GM23338 (cell line): ENCODE data around the gene ADORA3. TPM values are rescaled to one million over a fixed set of nuclear protein-coding genes. Genes with fewer than 3 reads are reported as not detected.

Experiments used
- ATAC-seq: fragments of 200-7000 bp; cut with Tn5 transposase; 3 replicates; pipeline ENCODE4 v1.9.1; 2020
- DNase-seq: peaks from one replicate; pipeline ENCODE4 v3.0.0-alpha.2; 2015; ENCODE audit warnings: low spot score
- H2AFZ ChIP-seq: fragments of 200-600 bp; sonication (generic); 2 replicates; pipeline ENCODE4 v1.8.0; 2016; ENCODE audit warnings: antibody characterized with exemption, mild to moderate bottlenecking, moderate library complexity
- H3F3A ChIP-seq: fragments of 200-600 bp; sonication (generic); replicated peaks from 2 replicates; pipeline ENCODE4 v1.8.0; 2017; ENCODE audit warnings: antibody characterized with exemption, mixed run types, low read depth
- H3K27ac ChIP-seq: fragments of 200-600 bp; sonication (generic); 2 replicates; pipeline ENCODE4 v1.6.1; 2016; ENCODE audit warnings: low read depth
- H3K27me3 ChIP-seq: fragments of 200-600 bp; sonication (generic); 2 replicates; pipeline ENCODE4 v1.8.0; 2016; ENCODE audit warnings: mild to moderate bottlenecking, mixed run types, moderate library complexity; ENCODE audit not compliant: insufficient read depth
- H3K36me3 ChIP-seq: fragments of 200-600 bp; sonication (generic); 2 replicates; pipeline ENCODE4 v1.8.0; 2016; ENCODE audit warnings: mild to moderate bottlenecking; ENCODE audit not compliant: insufficient read depth
- H3K4me1 ChIP-seq: fragments of 200-600 bp; sonication (generic); 2 replicates; pipeline ENCODE4 v1.8.0; 2016; ENCODE audit warnings: mild to moderate bottlenecking, moderate library complexity; ENCODE audit not compliant: insufficient read depth
- H3K4me2 ChIP-seq: fragments of 200-600 bp; sonication (generic); 2 replicates; pipeline ENCODE4 v1.7.1; 2017; ENCODE audit warnings: mixed run types
- H3K4me3 ChIP-seq: fragments of 200-600 bp; sonication (generic); 2 replicates; pipeline ENCODE4 v1.6.1; 2016; ENCODE audit warnings: mixed run types
- H3K79me2 ChIP-seq: fragments of 200-600 bp; sonication (generic); replicated peaks from 2 replicates; pipeline ENCODE4 v1.8.0; 2017; ENCODE audit warnings: mild to moderate bottlenecking; ENCODE audit not compliant: insufficient read depth
- H3K9me2 ChIP-seq: fragments of 200-600 bp; sonication (generic); 2 replicates; pipeline ENCODE4 v1.8.0; 2017; ENCODE audit not compliant: insufficient read depth
- H4K20me1 ChIP-seq: fragments of 200-600 bp; sonication (generic); replicated peaks from 2 replicates; pipeline ENCODE4 v1.8.0; 2017; ENCODE audit warnings: mild to moderate bottlenecking; ENCODE audit not compliant: insufficient read depth
- H3K27ac Mint-ChIP-seq: 2 replicates; pipeline ENCODE4 v1.8.0; 2020; ENCODE audit warnings: inconsistent platforms, mild to moderate bottlenecking, moderate library complexity, mixed read lengths
- H3K27me3 Mint-ChIP-seq: 3 replicates; pipeline ENCODE4 v1.8.0; 2022; ENCODE audit warnings: low read depth, mild to moderate bottlenecking, moderate library complexity, mixed read lengths, inconsistent platforms; ENCODE audit not compliant: insufficient read depth, poor library complexity
- H3K36me3 Mint-ChIP-seq: 3 replicates; pipeline ENCODE4 v1.8.0; 2021; ENCODE audit warnings: low read depth, mild to moderate bottlenecking, inconsistent platforms, moderate library complexity, mixed read lengths
- H3K4me1 Mint-ChIP-seq: 3 replicates; pipeline ENCODE4 v1.8.0; 2020; ENCODE audit warnings: mild to moderate bottlenecking, inconsistent platforms, mixed read lengths
- H3K4me3 Mint-ChIP-seq: 3 replicates; pipeline ENCODE4 v1.8.0; 2021; ENCODE audit warnings: moderate library complexity, mild to moderate bottlenecking, inconsistent platforms, mixed read lengths
- H3K9me3 Mint-ChIP-seq: 3 replicates; pipeline ENCODE4 v1.8.0; 2020; ENCODE audit warnings: moderate library complexity, mild to moderate bottlenecking, inconsistent platforms, mixed read lengths
- CREB1 ChIP-seq: fragments of 250-450 bp; sonication (Bioruptor Pico); IDR thresholded peaks from 2 replicates; pipeline ENCODE4 v1.5.0; 2020; ENCODE audit warnings: low read depth, mild to moderate bottlenecking, moderate library complexity
- CTCF ChIP-seq, 2 experiments: fragments of 200-600 bp in 1 of 2; sonication (generic) in 1 of 2; conservative IDR thresholded peaks; 2 replicates each; pipeline versions ENCODE4 v1.5.1 to v1.6.1; 2016 to 2017; ENCODE audit warnings: antibody characterized with exemption in 2 of 2, low read depth in 2 of 2, mild to moderate bottlenecking in 2 of 2, moderate library complexity in 1 of 2
- ETS1 ChIP-seq: IDR thresholded peaks from 2 replicates; pipeline ENCODE4 v1.6.1; 2016; ENCODE audit warnings: antibody characterized with exemption
- EZH2 ChIP-seq: fragments of 200-600 bp; sonication (generic); IDR thresholded peaks from one replicate; pipeline ENCODE4 v1.8.0; 2017; ENCODE audit warnings: antibody characterized with exemption, mild to moderate bottlenecking, low read depth; ENCODE audit not compliant: unreplicated experiment
- EZH2phosphoT487 ChIP-seq: fragments of 200-600 bp; sonication (generic); IDR thresholded peaks from one replicate; pipeline ENCODE4 v1.8.1; 2018; ENCODE audit warnings: antibody characterized with exemption; ENCODE audit not compliant: unreplicated experiment
- POLR2AphosphoS5 ChIP-seq: IDR thresholded peaks from 2 replicates; pipeline ENCODE4 v1.6.1; 2016; ENCODE audit warnings: antibody characterized with exemption, low read depth
- REST ChIP-seq: IDR thresholded peaks from one replicate; pipeline ENCODE4 v1.6.1; 2018; ENCODE audit warnings: antibody characterized with exemption; ENCODE audit not compliant: unreplicated experiment
- STAT1 ChIP-seq: IDR thresholded peaks from one replicate; pipeline ENCODE4 v1.6.1; 2016; ENCODE audit warnings: antibody characterized with exemption; ENCODE audit not compliant: unreplicated experiment
- ZNF114 ChIP-seq: fragments of 250-450 bp; sonication (Bioruptor Pico); IDR thresholded peaks from 2 replicates; pipeline ENCODE4 v1.5.0; 2020; ENCODE audit warnings: mild to moderate bottlenecking, moderate library complexity
- ZNF462 ChIP-seq: fragments of 250-450 bp; sonication (Bioruptor Pico); IDR thresholded peaks from 2 replicates; pipeline ENCODE4 v1.5.0; 2020; ENCODE audit warnings: mild to moderate bottlenecking, moderate library complexity
- polyA plus RNA-seq: library from polyadenylated mRNA; unstranded; fragments of >200 nt; fragmentation: Nextera tagmentation; extraction: Ambion mirVana; gene quantifications from 2 replicates; pipeline ENCODE4 v1.2.1, GENCODE V29; 2016
- total RNA-seq: library from RNA; depleted of rRNA; stranded (reverse); fragments of >200 nt; shearing (Covaris generic); gene quantifications from 2 replicates; pipeline ENCODE4 v1.2.3, GENCODE V29; 2014

ADORA3 gene
- total and polyA plus RNA-seq, 2 experiments from 2014 or later: not detected

- Histone ChIP-seq H2AFZ (no peak overlapping the region), H3K9me2 (no peaks in the 10 kb centered on the region; the same call in 1 of the 2 replicates)
Observed at GRCh38 chr1:111466480-111466879, 37.0 kb downstream of the ADORA3 start.

More at GRCh38 chr1:111466480-111466879, 37.0 kb downstream of the ADORA3 start:
- no peak overlapping the region for H3K4me2 ChIP-seq
- no peaks in the 10 kb centered on the region for H3K4me1 ChIP-seq
- peaks cover 6% of the 10 kb centered on the region; the same call in 2 of the 3 replicates for H3K36me3 Mint-ChIP-seq
- H3K27me3 Mint-ChIP-seq: no peaks in the 10 kb centered on the region
- TF ChIP-seq ZNF114: no peak
- TF ChIP-seq STAT1: no peak
- TF ChIP-seq EZH2: no peak
- no peak for TF ChIP-seq REST
- TF ChIP-seq CREB1: no peak
- TF ChIP-seq ETS1: no peak
- no peak for TF ChIP-seq POLR2AphosphoS5
- TF ChIP-seq ZNF462 (CRISPR knock-in tag): no peak
- TF ChIP-seq CTCF (conservative IDR thresholded peaks at IDR 0.05; ENCODE audit: low read depth in 2 of 2): no peak
- no peak for TF ChIP-seq EZH2phosphoT487
- H3K36me3 ChIP-seq: peaks cover 7% of the 10 kb centered on the region; the same call in 1 of the 2 replicates
- ATAC-seq (no peak), DNase-seq (no peak)
- H3K27me3 ChIP-seq: no peaks in the 10 kb centered on the region
- no peak overlapping the region for H3K27ac Mint-ChIP-seq
- no peaks in the 10 kb centered on the region for H3K9me3 Mint-ChIP-seq
- no peaks in the 10 kb centered on the region for H3K4me1 Mint-ChIP-seq
- no peak overlapping the region for H3K27ac ChIP-seq
- H4K20me1 ChIP-seq: no peaks in the 10 kb centered on the region; the same call in 1 of the 2 replicates
- H3F3A ChIP-seq: no peaks in the 10 kb centered on the region
- no peak overlapping the region for H3K4me3 ChIP-seq
- no peak overlapping the region for H3K4me3 Mint-ChIP-seq
- no peaks in the 10 kb centered on the region for H3K79me2 ChIP-seq
